Kidney (tissue), 14 donors: ENCODE data around the gene C1S. TPM values are rescaled to one million over a fixed set of nuclear protein-coding genes. Genes with fewer than 3 reads are reported as not detected.

Source experiments
- DNase-seq, 5 donors: peaks; one replicate each; pipeline ENCODE4 v3.0.0-alpha.2; 2013 to 2020
- FAIRE-seq: peaks from 2 replicates; lab custom pipeline; 2012; peaks lifted over from hg19 to GRCh38; lab: Jason Lieb, UNC
- H3K27ac ChIP-seq, 2 donors: one replicate each; pipeline ENCODE4 v1.7.0; 2013; ENCODE audit warnings: low read depth in 2 of 2, low read length in 2 of 2, inconsistent platforms in 1 of 2
- H3K27me3 ChIP-seq: one replicate; pipeline ENCODE4 v1.7.1; 2013; ENCODE audit warnings: low read length, inconsistent platforms; ENCODE audit not compliant: control insufficient read depth, insufficient read depth
- H3K36me3 ChIP-seq, 3 donors: one replicate each; pipeline versions ENCODE4 v1.7.0 to v1.7.1; 2013; ENCODE audit warnings: low read length in 3 of 3, control low read depth in 1 of 3, inconsistent platforms in 1 of 3; ENCODE audit not compliant: insufficient read depth in 3 of 3, control insufficient read depth in 2 of 3
- H3K4me1 ChIP-seq, 3 donors: one replicate each; pipeline versions ENCODE4 v1.7.0 to v1.7.1; 2013; ENCODE audit warnings: low read length in 3 of 3, inconsistent platforms in 1 of 3, low read depth in 1 of 3; ENCODE audit not compliant: control insufficient read depth in 2 of 3, insufficient read depth in 2 of 3
- H3K4me3 ChIP-seq, 3 donors: one replicate each; pipeline versions ENCODE4 v1.7.0 to v1.8.1; 2013; ENCODE audit warnings: low read length in 3 of 3, control low read depth in 1 of 3, inconsistent platforms in 1 of 3
- H3K9ac ChIP-seq, 3 donors: one replicate each; pipeline versions ENCODE4 v1.7.0 to v1.7.1; 2013; ENCODE audit warnings: low read length in 3 of 3, control low read depth in 1 of 3, inconsistent platforms in 1 of 3
- H3K9me3 ChIP-seq, 3 donors: one replicate each; pipeline versions ENCODE4 v1.7.0 to v1.7.1; 2013; ENCODE audit warnings: low read length in 3 of 3, control low read depth in 1 of 3, inconsistent platforms in 1 of 3; ENCODE audit not compliant: control insufficient read depth in 2 of 3, insufficient read depth in 1 of 3
- CTCF ChIP-seq: IDR thresholded peaks from 3 replicates; pipeline ENCODE4 v1.5.1; 2012; ENCODE audit warnings: mild to moderate bottlenecking, moderate library complexity, borderline replicate concordance; ENCODE audit not compliant: insufficient read depth; ENCODE audit errors: extremely low read depth
- intact Hi-C: fragments of 100-400 bp; cut with DNase I; formaldehyde crosslinking; loops from one replicate; pipeline ENCODE4 v1.11.1; 2022
- polyA plus RNA-seq: library from polyadenylated mRNA; stranded (reverse); fragments of 350-450 nt; fragmentation: Illumina TruSeq; extraction: RNeasy Lipid Tissue Mini Kit (QIAGEN cat#74804); gene quantifications from one replicate; pipeline ENCODE4 v1.2.3, GENCODE V29; 2014; ENCODE audit warnings: low read depth, low replicate concordance; ENCODE audit not compliant: insufficient read depth
- total RNA-seq: library from RNA; stranded (reverse); fragmentation: NEBNext Ultra II Directional; extraction: Animal tissue kit (Norgen Biotek cat#: 25700); gene quantifications from one replicate; pipeline ENCODE4 v1.2.1, GENCODE V29; 2021
- donor health status: control.
- donor health status: control.
- donor health status: control.
- donor health status: control.
- donor health status: control.
- donor health status: DM: yes; HTN: yes; CAD: no.
- donor health status: Normal renal cell carcinoma (clear cell type).

The C1S gene
- total and polyA plus RNA-seq, 2 donors from 2014 or later = 81.2 to 402 TPM

DNA sequence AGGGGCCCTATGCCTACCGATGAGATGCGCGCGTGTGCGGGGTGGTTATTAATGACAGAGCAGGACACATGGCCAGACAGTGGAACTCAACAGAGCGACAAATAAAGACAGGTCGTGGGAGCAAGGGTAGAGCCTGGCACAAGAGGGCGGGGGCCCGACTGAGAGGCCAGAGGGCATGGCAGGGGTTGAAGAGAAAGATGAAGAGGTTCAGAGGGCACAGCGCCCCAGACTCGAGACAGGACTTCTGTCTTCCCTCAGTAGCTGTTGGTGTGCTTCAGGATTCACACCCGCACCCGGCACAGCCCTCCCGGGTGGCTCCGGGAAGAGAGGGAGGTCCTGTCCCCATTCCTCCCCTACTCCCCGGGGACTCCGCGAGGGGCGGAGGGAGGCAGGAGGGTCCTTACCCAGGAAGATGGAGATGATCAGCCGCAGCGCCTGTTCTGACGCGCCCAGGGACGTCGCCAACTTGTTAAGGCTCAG is 42.6 kb upstream of the C1S start:
- H3K27ac ChIP-seq = peak overlapping the region; percentile 91 to 97
- H3K27me3 ChIP-seq = no peaks in the 10 kb centered on the region
- DNase-seq = no peak
- H3K4me1 ChIP-seq = peaks cover 0 to 29% (median 19%) of the 10 kb centered on the region in 3 donors
- intact Hi-C loops = no loop called here
- FAIRE-seq = no peak
- H3K9me3 ChIP-seq = no peaks in the 10 kb centered on the region
- H3K36me3 ChIP-seq = peaks cover 0 to 2% (median 0%) of the 10 kb centered on the region in 3 donors
- H3K9ac ChIP-seq = peak overlapping the region; percentile 68 to 86 (median 82)
- H3K4me3 ChIP-seq = peak overlapping the region; percentile 75 to 96 (median 77)
- TF ChIP-seq CTCF = no peak

DNA sequence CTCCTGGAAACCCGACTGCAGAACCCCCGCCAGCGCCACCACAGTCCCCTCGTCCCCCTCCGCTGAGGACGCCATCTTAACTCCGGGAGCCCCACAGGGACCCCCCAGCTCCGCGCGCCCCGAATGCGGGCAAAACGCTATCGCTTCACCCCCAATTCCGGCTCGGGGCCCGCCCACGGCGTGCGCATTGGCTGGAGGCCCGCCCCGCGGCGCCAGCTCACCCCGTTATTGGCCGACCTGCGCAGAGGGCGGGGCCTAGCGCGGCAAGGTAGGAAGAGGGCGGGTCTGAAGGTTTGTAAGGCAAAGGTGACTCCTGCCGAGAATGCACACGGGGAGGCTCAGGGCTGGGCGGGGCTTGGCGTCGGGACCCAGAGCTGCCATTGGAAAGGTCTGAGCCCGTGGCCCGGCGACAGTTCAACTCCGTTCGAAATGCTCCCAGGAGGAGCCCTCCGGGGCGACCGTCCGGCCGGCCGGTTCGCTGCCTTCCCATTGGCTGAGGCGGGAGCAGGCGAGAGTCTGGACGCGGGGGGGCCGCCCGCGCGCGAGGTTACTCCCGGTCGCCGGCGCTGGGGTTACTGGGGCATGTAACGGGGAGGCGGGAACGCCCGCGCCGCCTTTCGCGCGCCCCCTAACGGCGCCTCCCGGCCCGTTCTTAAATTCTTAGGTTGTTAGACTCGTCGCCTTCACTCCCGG is 42.0 kb upstream of the C1S start, which contains the start of gene LPCAT3:
LPCAT3 (minus strand) TSS at position 127 of the 693 bp plus-strand sequence; CDS start at position 75, 52 bp downstream.
- no peaks in the 10 kb centered on the region for H3K9me3 ChIP-seq
- peak within 1 kb of the TSS; percentile 68 to 86 (median 82) for H3K9ac ChIP-seq
- H3K27me3 ChIP-seq = no peaks in the 10 kb centered on the region
- peak; percentile 98 to 99 (median 98) for DNase-seq
- H3K4me1 ChIP-seq = peaks cover 0 to 24% (median 13%) of the 10 kb centered on the region in 3 donors
- peak within 1 kb of the TSS; percentile 91 to 97 for H3K27ac ChIP-seq
- H3K36me3 ChIP-seq = no peaks in the 10 kb centered on the region
- peak; percentile 27 for FAIRE-seq
- peak; percentile 84 for TF ChIP-seq CTCF
- intact Hi-C loops = no loop called here
- peak within 1 kb of the TSS; percentile 75 to 96 (median 77) for H3K4me3 ChIP-seq

- H3K27ac ChIP-seq = peak overlapping the region; percentile 91 to 97
- no peaks in the 10 kb centered on the region for H3K36me3 ChIP-seq
- no peak for TF ChIP-seq CTCF
- intact Hi-C loops = no loop called here
- no peaks in the 10 kb centered on the region for H3K9me3 ChIP-seq
- H3K9ac ChIP-seq = peak overlapping the region in 1 of 3 donors; percentile 38
- peaks cover 0 to 22% (median 7%) of the 10 kb centered on the region in 3 donors for H3K4me1 ChIP-seq
- H3K27me3 ChIP-seq = no peaks in the 10 kb centered on the region
- H3K4me3 ChIP-seq = peak overlapping the region in 2 of 3 donors; percentile 65 to 77
- FAIRE-seq (peak; percentile 23), DNase-seq (peak in 1 of 5 donors; percentile 48)
Measured at GRCh38 chr12:7019043-7019569, 41.4 kb upstream of the C1S start.
